Liver (tissue), 3 donors: ENCODE data around the gene HCK.

Source experiments
- GABPA ChIP-seq, 2 donors: IDR thresholded peaks in 1 of 2; conservative IDR thresholded peaks in 1 of 2; 2 replicates each; pipeline ENCODE4 v1.6.1; 2016; ENCODE audit warnings: antibody characterized with exemption in 2 of 2, mild to moderate bottlenecking in 1 of 2, moderate library complexity in 1 of 2
- JUND ChIP-seq, 2 donors: IDR thresholded peaks; 2 replicates each; pipeline ENCODE4 v1.6.1; 2016; ENCODE audit warnings: antibody characterized with exemption in 2 of 2
- RAD21 ChIP-seq, 2 donors: IDR thresholded peaks; 2 replicates each; pipeline ENCODE4 v1.6.1; 2016; ENCODE audit warnings: antibody characterized with exemption in 2 of 2, mild to moderate bottlenecking in 2 of 2
- TF ChIP-seq, protein P1 (sequence below): fragments of 150-350 bp; IDR thresholded peaks from 2 replicates; pipeline ENCODE4 v1.5.1; 2017; ENCODE audit warnings: improper control_type of control experiment, low read depth, low read length; ENCODE audit not compliant: missing input control
- donor health status: healthy.
- donor health status: healthy.

DNA sequence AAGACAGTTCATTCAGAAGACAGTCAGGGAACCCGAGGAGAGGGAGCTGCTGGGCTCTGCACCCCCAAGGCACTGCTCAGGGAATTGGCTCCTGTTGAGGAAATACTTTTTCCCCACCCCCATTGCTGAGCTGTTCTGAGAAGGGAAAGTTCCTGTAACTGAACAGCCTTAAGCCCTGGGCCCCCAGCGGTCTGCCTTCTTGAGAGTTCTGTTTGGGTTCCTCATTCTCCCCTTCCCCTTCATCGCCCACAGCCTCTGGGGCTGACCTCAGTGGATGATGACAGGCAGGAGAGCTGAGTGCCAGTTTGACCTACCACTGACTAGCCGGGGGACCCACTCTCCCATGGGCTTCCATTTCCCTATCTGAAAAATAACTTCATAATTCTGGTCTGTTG is 10.7 kb downstream of the HCK start:
- TF ChIP-seq RAD21 (IDR thresholded peaks at IDR 0.05) (no peak), GABPA (IDR thresholded peaks at IDR 0.05 in 1 of 2, conservative IDR thresholded peaks at IDR 0.05 in 1 of 2) (no peak), JUND (IDR thresholded peaks at IDR 0.05) (no peak)
- TF ChIP-seq, protein P1, sequence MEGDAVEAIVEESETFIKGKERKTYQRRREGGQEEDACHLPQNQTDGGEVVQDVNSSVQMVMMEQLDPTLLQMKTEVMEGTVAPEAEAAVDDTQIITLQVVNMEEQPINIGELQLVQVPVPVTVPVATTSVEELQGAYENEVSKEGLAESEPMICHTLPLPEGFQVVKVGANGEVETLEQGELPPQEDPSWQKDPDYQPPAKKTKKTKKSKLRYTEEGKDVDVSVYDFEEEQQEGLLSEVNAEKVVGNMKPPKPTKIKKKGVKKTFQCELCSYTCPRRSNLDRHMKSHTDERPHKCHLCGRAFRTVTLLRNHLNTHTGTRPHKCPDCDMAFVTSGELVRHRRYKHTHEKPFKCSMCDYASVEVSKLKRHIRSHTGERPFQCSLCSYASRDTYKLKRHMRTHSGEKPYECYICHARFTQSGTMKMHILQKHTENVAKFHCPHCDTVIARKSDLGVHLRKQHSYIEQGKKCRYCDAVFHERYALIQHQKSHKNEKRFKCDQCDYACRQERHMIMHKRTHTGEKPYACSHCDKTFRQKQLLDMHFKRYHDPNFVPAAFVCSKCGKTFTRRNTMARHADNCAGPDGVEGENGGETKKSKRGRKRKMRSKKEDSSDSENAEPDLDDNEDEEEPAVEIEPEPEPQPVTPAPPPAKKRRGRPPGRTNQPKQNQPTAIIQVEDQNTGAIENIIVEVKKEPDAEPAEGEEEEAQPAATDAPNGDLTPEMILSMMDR, result no peak
